NCI-H2029 treated with DMSO at 0.1 percent for 48 hours (cell line): ENCODE measurements around the gene HDAC4.

ENCODE experiments used
- DNase-seq: peaks from one replicate; lab custom pipeline; 2025; lab: John Stamatoyannopoulos, UW

The HDAC4 gene

DNA sequence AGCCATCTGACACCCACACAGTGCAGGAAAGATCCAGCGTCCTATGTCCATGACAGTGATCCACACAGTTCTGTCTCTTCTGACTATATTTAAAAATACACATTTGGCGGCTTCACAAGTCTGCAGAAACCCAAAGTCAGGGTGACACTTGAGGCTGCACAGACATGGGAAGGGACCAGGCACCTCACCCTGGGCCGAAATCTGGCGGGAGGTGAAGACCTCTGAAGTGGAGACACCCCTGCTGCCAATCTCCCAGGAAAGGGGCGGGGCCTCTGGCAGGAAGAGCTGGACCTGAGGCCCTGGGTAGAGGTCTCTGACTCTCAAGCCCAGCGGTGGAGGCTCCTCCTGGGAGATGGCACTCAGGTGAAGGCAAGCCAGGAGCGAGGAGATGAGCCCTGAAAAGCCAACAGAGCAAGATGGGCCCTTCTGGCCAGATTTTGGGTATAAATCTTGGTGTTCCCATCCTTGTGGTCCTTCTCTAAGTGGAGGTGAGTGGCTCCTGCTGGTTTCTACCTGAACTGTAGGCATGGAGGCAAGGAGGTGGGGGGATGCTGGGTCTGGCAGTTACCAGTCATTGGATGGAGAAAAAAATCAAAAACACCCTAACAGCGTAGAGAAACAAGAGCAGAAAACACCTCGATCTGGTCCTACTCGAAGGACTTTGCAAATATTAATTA is 248.4 kb downstream of the HDAC4 start:
- DNase-seq, result no peak

DNA sequence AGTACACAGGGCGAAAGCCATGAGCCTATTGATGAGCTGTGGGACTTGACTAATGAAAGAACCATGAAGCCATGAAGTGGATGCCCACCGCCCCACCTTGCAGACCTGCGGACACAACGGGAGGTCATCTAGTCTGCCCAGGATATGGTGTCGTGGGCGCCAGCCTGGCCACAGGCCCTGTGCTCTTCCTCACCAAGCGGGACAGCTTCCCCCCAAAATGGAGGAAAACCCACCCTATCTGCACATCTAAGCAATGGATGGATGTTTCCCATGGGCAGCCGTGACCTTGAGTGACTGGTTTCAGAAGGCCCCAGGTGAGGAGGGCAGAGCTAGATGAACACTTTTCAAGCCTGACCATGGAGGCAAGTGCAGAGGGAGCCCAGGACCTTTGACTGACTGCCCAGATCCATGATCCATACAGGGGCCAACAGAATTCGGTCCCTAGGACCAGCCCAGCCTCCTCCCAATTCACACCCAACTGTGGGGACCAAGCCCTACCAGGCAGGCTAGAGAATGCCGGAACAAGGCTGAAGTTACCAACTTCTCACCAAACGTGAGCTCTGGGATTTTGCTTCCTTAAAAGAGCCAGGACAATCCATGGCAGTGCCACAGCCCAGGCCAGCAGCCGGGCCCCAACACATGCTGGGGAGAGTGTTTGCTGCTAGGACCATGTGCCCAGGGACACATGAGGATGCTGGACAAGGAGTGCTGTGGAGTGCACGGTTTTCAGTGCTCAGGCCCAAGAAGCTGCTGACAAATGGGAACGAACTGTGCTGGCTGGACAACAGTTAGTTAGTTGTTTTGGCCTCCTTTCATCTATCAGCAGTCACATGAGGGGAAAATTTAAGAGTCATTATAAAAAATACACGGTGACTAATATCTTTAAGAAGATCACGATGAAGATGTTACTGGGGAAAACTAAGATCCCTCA is 249.4 kb downstream of the HDAC4 start:
- no peak for DNase-seq

DNA sequence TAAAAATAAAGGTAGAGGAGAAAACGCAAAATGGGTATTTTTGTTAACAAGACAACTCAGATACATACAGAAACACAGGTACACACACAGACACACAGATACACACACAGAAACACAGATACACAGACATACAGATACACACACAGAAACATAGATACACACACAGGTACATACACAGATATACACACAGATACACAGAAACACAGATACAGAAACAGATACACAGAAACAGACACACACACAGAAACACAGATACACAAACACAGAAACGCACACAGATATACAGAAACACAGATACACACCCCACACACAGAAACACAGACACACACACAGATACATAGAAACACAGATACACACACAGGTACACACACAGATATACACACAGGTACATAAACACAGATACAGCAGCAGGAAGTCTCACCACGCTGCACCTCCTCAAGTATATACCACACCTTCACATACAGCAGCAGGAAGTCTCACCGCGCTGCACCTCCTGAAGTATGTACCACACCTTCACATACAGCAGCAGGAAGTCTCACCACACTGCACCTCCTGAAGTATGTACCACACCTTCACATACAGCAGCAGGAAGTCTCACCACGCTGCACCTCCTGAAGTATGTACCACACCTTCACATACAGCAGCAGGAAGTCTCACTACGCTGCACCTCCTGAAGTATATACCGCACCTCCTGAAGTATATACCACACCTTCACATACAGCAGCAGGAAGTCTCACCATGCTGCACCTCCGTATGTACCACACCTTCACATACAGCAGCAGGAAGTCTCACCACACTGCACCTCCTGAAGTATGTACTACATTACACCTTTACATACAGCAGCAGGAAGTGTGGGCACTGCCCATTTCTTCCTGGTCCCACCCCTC is 250.5 kb downstream of the HDAC4 start:
- no peak for DNase-seq

- no peak for DNase-seq
These were observed 251.3 kb downstream of the HDAC4 start for GRCh38 chr2:239149501-239149900.

DNA sequence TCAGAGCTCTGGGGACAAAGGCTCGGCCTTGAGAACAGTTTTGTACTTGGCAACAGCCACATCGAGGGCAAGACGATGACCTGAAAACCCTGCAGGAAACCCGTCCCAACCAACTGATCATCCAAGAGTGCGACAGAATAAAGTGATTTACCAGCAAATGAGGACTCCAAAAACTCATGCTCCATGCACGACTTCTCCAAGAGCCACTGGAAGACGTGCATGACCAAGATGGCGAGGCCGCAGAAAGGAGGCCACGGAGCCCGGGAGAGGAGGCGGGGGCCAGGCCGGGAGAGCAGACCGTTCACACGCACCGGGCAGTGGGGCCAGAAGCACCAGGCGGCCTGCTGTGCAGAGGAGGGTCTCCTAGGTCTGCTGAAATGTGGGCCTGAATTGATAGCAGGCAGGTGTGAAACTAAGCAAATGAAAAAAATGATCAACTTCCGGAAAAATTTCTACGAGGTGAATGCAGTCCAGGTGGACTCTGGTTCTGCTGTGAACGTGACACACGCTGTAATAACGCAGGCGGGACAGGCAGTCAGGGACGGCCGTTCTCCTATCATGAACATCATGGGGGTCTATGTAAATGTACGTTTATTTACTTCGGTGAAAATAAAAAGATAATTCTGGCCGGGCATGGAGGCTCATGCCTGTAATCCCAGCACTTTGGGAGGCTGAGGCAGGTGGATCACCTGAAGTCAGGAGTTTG is 252.2 kb downstream of the HDAC4 start:
- DNase-seq, result no peak

DNA sequence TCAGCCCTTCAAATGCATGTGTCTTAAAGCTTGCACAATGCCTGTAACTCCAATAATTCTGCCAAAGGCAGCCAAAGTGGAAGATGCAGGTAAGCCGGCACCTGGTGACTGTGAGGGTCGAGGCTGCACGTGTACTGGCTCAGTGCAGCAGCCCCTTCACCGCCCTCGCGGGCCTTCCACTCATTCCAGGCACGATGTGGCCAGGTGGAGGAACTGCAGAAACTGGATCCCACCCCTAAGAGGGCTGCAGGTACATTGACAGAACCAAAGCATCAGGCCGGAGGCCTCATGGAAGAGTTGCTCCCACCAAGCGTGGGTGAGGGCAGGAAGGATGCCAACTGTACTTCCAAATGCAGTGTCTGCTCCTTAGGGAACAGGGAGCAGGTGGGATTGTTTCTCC is 253.4 kb downstream of the HDAC4 start:
- DNase-seq, result no peak

- DNase-seq, result no peak
These were observed 254.1 kb downstream of the HDAC4 start for GRCh38 chr2:239146741-239147181.

GRCh38 chr2:239146011-239146641 is 254.7 kb downstream of the HDAC4 start:
- no peak for DNase-seq

DNA sequence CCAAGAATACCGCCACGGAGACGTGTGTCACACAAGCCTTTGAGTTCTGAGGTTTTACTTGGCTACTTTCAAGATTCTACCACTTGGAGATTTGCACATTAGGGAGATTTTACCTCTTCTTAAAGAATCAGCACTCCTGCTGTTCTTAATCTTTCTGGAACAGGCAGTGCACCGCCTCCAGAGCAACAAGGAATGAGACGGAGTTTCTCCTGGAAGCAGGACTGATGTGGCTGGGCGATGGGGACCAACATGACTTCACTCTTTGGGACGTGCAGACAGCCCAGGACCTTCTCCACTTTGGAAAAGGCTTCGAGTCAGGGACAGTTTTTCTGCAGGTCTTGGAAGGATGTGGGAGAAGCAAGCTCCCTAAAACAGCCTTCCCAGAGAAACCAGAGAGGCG is 255.2 kb downstream of the HDAC4 start:
- DNase-seq, result no peak

- DNase-seq, result no peak
These were observed 255.7 kb downstream of the HDAC4 start for GRCh38 chr2:239145106-239145505.

DNA sequence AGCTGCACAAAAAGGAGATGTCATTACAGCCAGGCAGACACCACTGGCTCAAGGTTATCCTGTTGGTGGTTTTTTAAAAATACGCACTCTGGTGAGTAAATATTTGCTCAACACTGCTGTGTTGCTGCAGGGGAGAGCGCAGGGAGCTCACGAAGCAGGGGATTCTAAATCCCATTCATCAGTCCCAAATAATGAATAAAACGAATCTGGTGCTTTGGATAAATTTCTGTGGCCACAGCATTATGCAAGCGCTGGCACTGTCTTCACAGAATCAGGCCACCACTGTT is 256.2 kb downstream of the HDAC4 start:
- DNase-seq, result no peak

GRCh38 chr2:239143858-239144712 is 256.7 kb downstream of the HDAC4 start:
- no peak for DNase-seq

DNA sequence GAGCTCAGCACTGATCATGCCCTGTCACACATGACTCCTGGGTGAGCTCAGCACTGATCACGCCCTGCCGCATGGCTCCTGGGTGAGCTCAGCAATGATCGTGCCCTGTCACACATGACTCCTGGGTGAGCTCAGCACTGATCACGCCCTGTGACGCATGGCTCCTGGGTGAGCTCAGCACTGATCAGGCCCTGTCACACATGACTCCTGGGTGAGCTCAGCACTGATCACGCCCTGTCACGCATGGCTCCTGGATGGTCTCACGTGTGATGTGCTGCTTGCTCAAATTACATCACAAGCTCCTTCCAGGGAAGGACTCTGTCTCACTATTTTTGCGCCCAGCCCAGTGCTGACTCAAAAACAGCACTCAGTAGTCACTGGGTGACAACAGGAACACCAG is 258.0 kb downstream of the HDAC4 start:
- DNase-seq, result no peak

DNA sequence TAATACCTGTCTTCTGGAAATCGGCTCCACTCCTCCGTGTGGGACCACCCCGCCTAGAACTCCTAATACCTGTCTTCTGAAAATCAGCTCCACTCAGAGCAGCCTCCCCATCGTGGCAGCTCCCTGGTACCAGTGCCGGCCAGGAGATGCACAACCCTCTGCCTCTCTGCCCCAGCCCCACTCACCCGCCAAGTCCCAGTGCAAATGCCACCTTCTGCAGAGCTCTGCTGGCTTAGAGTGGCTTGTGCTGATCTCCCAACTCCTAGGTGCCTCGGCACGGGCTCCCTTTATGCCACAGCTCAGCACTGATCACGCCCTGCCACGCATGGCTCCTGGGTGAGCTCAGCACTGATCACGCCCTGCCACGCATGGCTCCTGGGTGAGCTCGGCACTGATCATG is 258.5 kb downstream of the HDAC4 start:
- DNase-seq, result no peak

- DNase-seq, result no peak
These were observed 259.6 kb downstream of the HDAC4 start for GRCh38 chr2:239141021-239141760.

- no peak for DNase-seq
These were observed 260.3 kb downstream of the HDAC4 start for GRCh38 chr2:239140346-239141020.

DNA sequence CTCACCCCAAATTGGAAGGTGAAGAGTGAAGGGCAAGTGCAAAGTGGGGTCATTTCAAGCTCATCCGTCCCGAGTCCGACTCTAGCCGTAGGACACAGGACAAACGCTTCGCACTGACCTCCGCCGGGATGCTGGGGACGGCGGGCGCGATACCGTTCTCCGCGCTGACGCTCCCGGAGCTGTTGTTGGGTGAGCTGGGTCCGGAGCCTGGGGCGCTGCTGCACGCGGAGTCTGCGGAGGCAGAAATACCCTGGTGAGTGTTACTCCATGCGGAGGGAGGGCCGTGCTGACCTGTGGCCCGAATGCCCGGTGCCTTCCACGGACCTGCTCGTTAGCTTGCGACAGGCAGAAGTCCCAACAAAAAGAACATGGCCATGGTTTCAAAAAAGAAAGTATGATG is 261.3 kb downstream of the HDAC4 start:
- no peak for DNase-seq

GRCh38 chr2:239139101-239139500 is 261.7 kb downstream of the HDAC4 start:
- no peak for DNase-seq

DNA sequence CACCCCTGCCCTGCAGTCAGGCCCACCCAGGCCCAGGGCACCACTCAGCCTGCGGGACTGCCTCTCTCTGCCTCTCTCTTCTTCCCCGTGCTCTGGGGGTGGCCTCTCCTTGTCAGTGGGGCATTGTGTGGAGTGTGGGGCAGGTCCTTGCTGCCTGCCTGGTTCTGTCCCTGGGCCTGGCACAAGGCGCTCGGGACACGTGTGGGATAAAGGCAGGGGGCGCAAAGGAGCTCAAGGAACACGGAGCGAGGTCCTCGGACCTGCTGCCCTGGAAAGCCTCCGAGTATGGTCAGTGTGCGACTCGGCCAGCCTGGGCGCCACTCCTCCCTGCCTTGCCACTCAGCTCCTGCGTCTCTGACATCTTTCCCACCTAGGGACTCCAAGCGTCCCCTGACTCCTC is 262.2 kb downstream of the HDAC4 start:
- no peak for DNase-seq
